ENCODE data around the gene FAM83D. TPM values are rescaled to one million over a fixed set of nuclear protein-coding genes. Genes with fewer than 3 reads are reported as not detected.

Gene FAM83D
- total RNA-seq, result 9.5 TPM

GRCh38 chr20:38926142-38926933, at the start of gene FAM83D:
Gene FAM83D (plus strand): TSS chr20:38926417. CDS start chr20:38926443, 26 bp downstream.
- peak; percentile 98 for DNase-seq

- DNase-seq, result no peak
Measured at GRCh38 chr20:38877483-38877882, 48.7 kb upstream of the FAM83D start.

GRCh38 chr20:38878866-38879265, 47.4 kb upstream of the FAM83D start:
- peak; percentile 55 for DNase-seq

- no peak for DNase-seq
Measured at GRCh38 chr20:38880952-38881735, 45.1 kb upstream of the FAM83D start.

- DNase-seq, result no peak
Measured at GRCh38 chr20:38881806-38882440, 44.3 kb upstream of the FAM83D start.

GRCh38 chr20:38882600-38882999, 43.6 kb upstream of the FAM83D start:
- DNase-seq, result no peak

- DNase-seq, result peak; percentile 14
Measured at GRCh38 chr20:38883081-38883980, 42.9 kb upstream of the FAM83D start.

GRCh38 chr20:38883981-38884733, 42.1 kb upstream of the FAM83D start:
- no peak for DNase-seq

- no peak for DNase-seq
Measured at GRCh38 chr20:38885357-38885756, 40.9 kb upstream of the FAM83D start.

GRCh38 chr20:38888059-38888831, 38.0 kb upstream of the FAM83D start:
- no peak for DNase-seq

- no peak for DNase-seq
Measured at GRCh38 chr20:38889050-38889449, 37.2 kb upstream of the FAM83D start.

- DNase-seq, result no peak
Measured at GRCh38 chr20:38889792-38890496, 36.3 kb upstream of the FAM83D start.

GRCh38 chr20:38890497-38890818, 35.8 kb upstream of the FAM83D start:
- DNase-seq, result no peak

GRCh38 chr20:38892091-38892981, 33.9 kb upstream of the FAM83D start:
- no peak for DNase-seq

- DNase-seq, result no peak
Measured at GRCh38 chr20:38893056-38893564, 33.1 kb upstream of the FAM83D start.

- DNase-seq, result peak; percentile 68
Measured at GRCh38 chr20:38893565-38894090, 32.6 kb upstream of the FAM83D start.

GRCh38 chr20:38894091-38894847, 31.9 kb upstream of the FAM83D start:
- DNase-seq, result peak; percentile 43

All from tongue (tissue), 2 donors.